Stimulated activated memory B cell treated with anti-CD40 and anti-IgM and Interleukin-4, amounts not matched to agents 10 μg/mL and 1 μg/mL and 100 μg/mL, for 72 hours (primary cell): Measurements from ENCODE around the gene C1QC.

ENCODE experiments used
- ATAC-seq: fragments of 150-1000 bp; cut with Tn5 transposase; 2 replicates; pipeline ENCODE4 v1.10.0; 2021
- H3K27ac Mint-ChIP-seq: one replicate; pipeline ENCODE4 v1.8.0; 2022; ENCODE audit warnings: mild to moderate bottlenecking, mixed read lengths
- H3K27me3 Mint-ChIP-seq: one replicate; pipeline ENCODE4 v1.8.0; 2022; ENCODE audit warnings: mixed read lengths
- H3K36me3 Mint-ChIP-seq: one replicate; pipeline ENCODE4 v1.8.0; 2022; ENCODE audit warnings: mixed read lengths
- H3K4me1 Mint-ChIP-seq: one replicate; pipeline ENCODE4 v1.8.0; 2022; ENCODE audit warnings: mixed read lengths
- H3K4me3 Mint-ChIP-seq: one replicate; pipeline ENCODE4 v1.8.0; 2022; ENCODE audit warnings: mild to moderate bottlenecking, moderate library complexity, mixed read lengths
- H3K9me3 Mint-ChIP-seq: one replicate; pipeline ENCODE4 v1.8.0; 2022; ENCODE audit warnings: mixed read lengths

C1QC gene

GRCh38 chr1:22676916-22677583, 33.6 kb downstream of the C1QC start:
- H3K4me3 Mint-ChIP-seq, result no peak overlapping the region
- H3K27ac Mint-ChIP-seq, result no peak overlapping the region
- H3K36me3 Mint-ChIP-seq, result no peaks in the 10 kb centered on the region
- no peaks in the 10 kb centered on the region for H3K4me1 Mint-ChIP-seq
- ATAC-seq, result no peak
- H3K27me3 Mint-ChIP-seq, result peaks cover 24% of the 10 kb centered on the region
- no peaks in the 10 kb centered on the region for H3K9me3 Mint-ChIP-seq

- H3K9me3 Mint-ChIP-seq, result no peaks in the 10 kb centered on the region
- no peak overlapping the region for H3K4me3 Mint-ChIP-seq
Measured at GRCh38 chr1:22677931-22678896, 34.8 kb downstream of the C1QC start.

GRCh38 chr1:22680726-22681125, 37.3 kb downstream of the C1QC start:
- H3K4me3 Mint-ChIP-seq, result no peak overlapping the region
- H3K9me3 Mint-ChIP-seq, result no peaks in the 10 kb centered on the region
- no peak for ATAC-seq
- no peaks in the 10 kb centered on the region for H3K4me1 Mint-ChIP-seq
- H3K36me3 Mint-ChIP-seq, result no peaks in the 10 kb centered on the region
- no peak overlapping the region for H3K27ac Mint-ChIP-seq
- H3K27me3 Mint-ChIP-seq, result peaks cover 25% of the 10 kb centered on the region

More at GRCh38 chr1:22677931-22678896, 34.8 kb downstream of the C1QC start:
- no peak for ATAC-seq
- Mint-ChIP-seq H3K36me3 (no peaks in the 10 kb centered on the region), H3K4me1 (no peaks in the 10 kb centered on the region), H3K27me3 (peaks cover 17% of the 10 kb centered on the region), H3K27ac (no peak overlapping the region)

GRCh38 chr1:22681556-22682276, 38.3 kb downstream of the C1QC start:
- H3K9me3 Mint-ChIP-seq, result no peaks in the 10 kb centered on the region
- no peaks in the 10 kb centered on the region for H3K36me3 Mint-ChIP-seq

GRCh38 chr1:22683547-22683946, 40.1 kb downstream of the C1QC start:
- no peak overlapping the region for H3K27ac Mint-ChIP-seq

More at GRCh38 chr1:22681556-22682276, 38.3 kb downstream of the C1QC start:
- Mint-ChIP-seq H3K27me3 (peaks cover 35% of the 10 kb centered on the region), H3K27ac (no peak overlapping the region), H3K4me1 (no peaks in the 10 kb centered on the region), H3K4me3 (no peak overlapping the region)
- no peak for ATAC-seq

GRCh38 chr1:22685591-22686059, 42.2 kb downstream of the C1QC start:
- no peak for ATAC-seq
- Mint-ChIP-seq H3K4me3 (no peak overlapping the region), H3K27ac (no peak overlapping the region), H3K36me3 (no peaks in the 10 kb centered on the region), H3K27me3 (peaks cover 62% of the 10 kb centered on the region), H3K4me1 (no peaks in the 10 kb centered on the region), H3K9me3 (no peaks in the 10 kb centered on the region)

More at GRCh38 chr1:22683547-22683946, 40.1 kb downstream of the C1QC start:
- H3K36me3 Mint-ChIP-seq, result no peaks in the 10 kb centered on the region
- H3K27me3 Mint-ChIP-seq, result peaks cover 50% of the 10 kb centered on the region
- H3K9me3 Mint-ChIP-seq, result no peaks in the 10 kb centered on the region
- H3K4me1 Mint-ChIP-seq, result no peaks in the 10 kb centered on the region
- ATAC-seq, result no peak
- no peak overlapping the region for H3K4me3 Mint-ChIP-seq

GRCh38 chr1:22687191-22687590, 43.8 kb downstream of the C1QC start:
- Mint-ChIP-seq H3K4me1 (no peaks in the 10 kb centered on the region), H3K4me3 (no peak overlapping the region), H3K36me3 (no peaks in the 10 kb centered on the region), H3K27me3 (peaks cover 62% of the 10 kb centered on the region), H3K9me3 (no peaks in the 10 kb centered on the region), H3K27ac (no peak overlapping the region)
- ATAC-seq, result no peak

- ATAC-seq, result no peak
- Mint-ChIP-seq H3K27me3 (peaks cover 61% of the 10 kb centered on the region), H3K4me3 (no peak overlapping the region), H3K36me3 (no peaks in the 10 kb centered on the region), H3K27ac (no peak overlapping the region), H3K4me1 (no peaks in the 10 kb centered on the region), H3K9me3 (no peaks in the 10 kb centered on the region)
Measured at GRCh38 chr1:22688466-22688865, 45.0 kb downstream of the C1QC start.

GRCh38 chr1:22689505-22689904, 46.1 kb downstream of the C1QC start:
- ATAC-seq, result no peak
- no peak overlapping the region for H3K27ac Mint-ChIP-seq
- no peak overlapping the region for H3K4me3 Mint-ChIP-seq
- H3K9me3 Mint-ChIP-seq, result no peaks in the 10 kb centered on the region
- H3K4me1 Mint-ChIP-seq, result no peaks in the 10 kb centered on the region
- H3K36me3 Mint-ChIP-seq, result no peaks in the 10 kb centered on the region
- peaks cover 61% of the 10 kb centered on the region for H3K27me3 Mint-ChIP-seq

GRCh38 chr1:22691031-22691753, 47.8 kb downstream of the C1QC start:
- peaks cover 44% of the 10 kb centered on the region for H3K27me3 Mint-ChIP-seq
- no peak overlapping the region for H3K4me3 Mint-ChIP-seq
- no peak for ATAC-seq
- H3K27ac Mint-ChIP-seq, result no peak overlapping the region
- no peaks in the 10 kb centered on the region for H3K9me3 Mint-ChIP-seq
- no peaks in the 10 kb centered on the region for H3K36me3 Mint-ChIP-seq
- H3K4me1 Mint-ChIP-seq, result no peaks in the 10 kb centered on the region

- Mint-ChIP-seq H3K27ac (no peak overlapping the region), H3K9me3 (no peaks in the 10 kb centered on the region), H3K4me3 (no peak overlapping the region), H3K4me1 (no peaks in the 10 kb centered on the region), H3K27me3 (peaks cover 17% of the 10 kb centered on the region), H3K36me3 (no peaks in the 10 kb centered on the region)
- ATAC-seq, result no peak
Measured at GRCh38 chr1:22694172-22694571, 50.7 kb downstream of the C1QC start.

- Mint-ChIP-seq H3K27me3 (peaks cover 14% of the 10 kb centered on the region), H3K4me1 (no peaks in the 10 kb centered on the region), H3K9me3 (no peaks in the 10 kb centered on the region), H3K27ac (no peak overlapping the region), H3K4me3 (no peak overlapping the region), H3K36me3 (no peaks in the 10 kb centered on the region)
- ATAC-seq, result no peak
Measured at GRCh38 chr1:22696610-22697009, 53.2 kb downstream of the C1QC start.
